A673 (cell line): ENCODE measurements around the gene HOXD3. TPM values are rescaled to one million over a fixed set of nuclear protein-coding genes. Genes with fewer than 3 reads are reported as not detected.
A peak's percentile ranks its signal among the peaks of the same experiment; 100 is the strongest.

Experiments
- BruUV-seq: library from RNA; stranded (reverse); fragments of 400-500 nt; replicated peaks from 2 replicates; lab custom pipeline; 2021; lab: Mats Ljungman, UMichigan
- CTCF ChIA-PET: fragments of 300-600 bp; sonication (Branson Sonifier 250); formaldehyde crosslinking; loops from one replicate; lab custom pipeline; 2022; ENCODE audit warnings: antibody characterized with exemption; lab: Charles Lee
- POLR2A ChIA-PET: fragments of 300-600 bp; sonication (Branson Sonifier 250); formaldehyde crosslinking; loops from one replicate; lab custom pipeline; 2022; ENCODE audit warnings: antibody characterized with exemption; ENCODE audit not compliant: low non-redundant PET; lab: Charles Lee
- DNase-seq: peaks from one replicate; pipeline ENCODE4 v3.0.0-alpha.2; 2015; ENCODE audit warnings: low spot score
- H3K27ac ChIP-seq: fragments of 200-600 bp; sonication (generic); 2 replicates; pipeline ENCODE4 v1.5.1; 2016; ENCODE audit warnings: mixed run types, low read depth, mild to moderate bottlenecking, mixed read lengths, antibody characterized with exemption, low read length; ENCODE audit not compliant: poor library complexity, severe bottlenecking
- H3K27me3 ChIP-seq: fragments of 200-600 bp; sonication (generic); replicated peaks from 2 replicates; pipeline ENCODE4 v1.6.1; 2017; ENCODE audit warnings: mixed run types, low read depth, mild to moderate bottlenecking, mixed read lengths, antibody characterized with exemption, low read length; ENCODE audit not compliant: insufficient read depth, poor library complexity
- H3K36me3 ChIP-seq: fragments of 200-600 bp; sonication (generic); 2 replicates; pipeline ENCODE4 v1.6.1; 2016; ENCODE audit warnings: mixed run types, mild to moderate bottlenecking, mixed read lengths, antibody characterized with exemption, low read length; ENCODE audit not compliant: insufficient read depth, poor library complexity, severe bottlenecking
- H3K4me1 ChIP-seq: fragments of 200-600 bp; sonication (generic); 2 replicates; pipeline ENCODE4 v1.6.1; 2017; ENCODE audit warnings: mixed run types, mild to moderate bottlenecking, mixed read lengths, antibody characterized with exemption, low read length; ENCODE audit not compliant: insufficient read depth, poor library complexity, severe bottlenecking
- H3K4me3 ChIP-seq: fragments of 200-600 bp; sonication (generic); 2 replicates; pipeline ENCODE4 v1.5.1; 2016; ENCODE audit warnings: low read depth, mixed run types, mild to moderate bottlenecking, mixed read lengths, low read length; ENCODE audit not compliant: poor library complexity, severe bottlenecking
- H3K9me3 ChIP-seq: fragments of 200-600 bp; sonication (generic); 2 replicates; pipeline ENCODE4 v1.6.1; 2016; ENCODE audit warnings: mixed run types, low read depth, mild to moderate bottlenecking, mixed read lengths, antibody characterized with exemption, low read length; ENCODE audit not compliant: poor library complexity, severe bottlenecking
- EZH2 ChIP-seq: fragments of 200-600 bp; sonication (generic); IDR thresholded peaks from 2 replicates; pipeline ENCODE4 v1.6.1; 2017; ENCODE audit warnings: borderline replicate concordance, low read depth, mild to moderate bottlenecking, mixed read lengths, antibody characterized with exemption, low read length; ENCODE audit not compliant: poor library complexity, severe bottlenecking
- intact Hi-C: fragments of 100-400 bp; cut with micrococcal nuclease; formaldehyde crosslinking; loops from one replicate; pipeline ENCODE4 v1.10.0; 2022; ENCODE audit not compliant: unreplicated experiment
- total RNA-seq: library from RNA; stranded (reverse); gene quantifications from 2 replicates; pipeline ENCODE4 v1.2.3, GENCODE V29; 2021
- TF ChIP-seq, protein P1 (sequence below): fragments of 300-800, 200-600 bp; sonication (generic); conservative IDR thresholded peaks from 2 replicates; pipeline ENCODE4 v1.5.1; 2017; ENCODE audit warnings: low read depth, mild to moderate bottlenecking, antibody characterized with exemption, low read length, moderate library complexity, mixed read lengths

Gene HOXD3
- total RNA-seq, 1 experiment from 2014 or later, result 41.3 TPM

- Histone ChIP-seq H3K9me3 (no peaks in the 10 kb centered on the region), H3K36me3 (peaks cover 10% of the 10 kb centered on the region), H3K4me1 (peaks cover 28% of the 10 kb centered on the region), H3K27me3 (no peaks in the 10 kb centered on the region), H3K4me3 (no peak overlapping the region), H3K27ac (no peak overlapping the region)
- ChIA-PET POLR2A (no interaction called here), CTCF (interaction anchor here (1.1 kb wide), 1 partner anchor 986 kb away, joined by 3 read pairs; no protein-coding TSS in a partner anchor)
- intact Hi-C loops, result no loop called here
- no TSS peak for BruUV-seq
- DNase-seq, result no peak
- TF ChIP-seq, protein P1, sequence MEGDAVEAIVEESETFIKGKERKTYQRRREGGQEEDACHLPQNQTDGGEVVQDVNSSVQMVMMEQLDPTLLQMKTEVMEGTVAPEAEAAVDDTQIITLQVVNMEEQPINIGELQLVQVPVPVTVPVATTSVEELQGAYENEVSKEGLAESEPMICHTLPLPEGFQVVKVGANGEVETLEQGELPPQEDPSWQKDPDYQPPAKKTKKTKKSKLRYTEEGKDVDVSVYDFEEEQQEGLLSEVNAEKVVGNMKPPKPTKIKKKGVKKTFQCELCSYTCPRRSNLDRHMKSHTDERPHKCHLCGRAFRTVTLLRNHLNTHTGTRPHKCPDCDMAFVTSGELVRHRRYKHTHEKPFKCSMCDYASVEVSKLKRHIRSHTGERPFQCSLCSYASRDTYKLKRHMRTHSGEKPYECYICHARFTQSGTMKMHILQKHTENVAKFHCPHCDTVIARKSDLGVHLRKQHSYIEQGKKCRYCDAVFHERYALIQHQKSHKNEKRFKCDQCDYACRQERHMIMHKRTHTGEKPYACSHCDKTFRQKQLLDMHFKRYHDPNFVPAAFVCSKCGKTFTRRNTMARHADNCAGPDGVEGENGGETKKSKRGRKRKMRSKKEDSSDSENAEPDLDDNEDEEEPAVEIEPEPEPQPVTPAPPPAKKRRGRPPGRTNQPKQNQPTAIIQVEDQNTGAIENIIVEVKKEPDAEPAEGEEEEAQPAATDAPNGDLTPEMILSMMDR, result no peak
- no peak for TF ChIP-seq EZH2
These were observed 4.1 kb downstream of the HOXD3 start for GRCh38 chr2:176160986-176161824.

DNA sequence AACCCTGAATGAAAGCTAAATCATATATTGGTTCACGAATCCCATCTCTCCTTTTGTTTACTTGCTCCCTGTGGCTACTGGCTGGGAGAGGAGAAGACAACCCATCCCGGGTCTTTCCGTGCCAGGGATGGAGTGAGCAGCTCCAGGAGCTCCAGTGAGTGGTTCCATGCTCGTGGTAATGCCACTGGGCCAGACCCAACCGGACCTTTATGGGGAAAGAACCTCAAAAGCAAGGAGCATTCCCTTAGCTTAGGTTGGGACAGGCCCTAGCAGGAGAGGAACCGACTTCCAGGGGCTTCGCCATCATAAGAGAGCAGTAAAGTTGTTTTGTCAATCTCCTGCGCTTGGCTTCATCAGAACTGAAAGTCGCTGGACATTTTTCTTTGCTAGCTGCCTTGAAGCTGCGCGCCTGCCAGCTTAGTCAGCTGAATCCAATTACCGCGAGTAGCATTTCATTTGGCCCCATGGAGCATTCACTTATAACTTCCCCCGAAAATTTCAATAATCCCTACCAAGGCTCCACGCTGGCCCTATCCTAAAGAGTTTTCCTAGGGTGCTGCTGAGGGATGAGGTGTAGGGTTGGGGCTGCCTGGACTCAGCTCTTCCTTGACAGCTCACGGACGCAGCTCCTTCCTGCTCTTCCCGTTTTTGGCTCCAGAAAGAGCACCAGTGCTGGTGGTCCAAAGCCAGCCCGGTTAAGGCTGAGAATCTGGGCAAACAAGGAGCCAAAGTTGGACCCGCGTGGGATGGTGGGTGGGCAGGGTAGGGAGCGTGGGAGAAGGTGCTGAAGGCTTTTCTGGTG lies 4.9 kb downstream of the HOXD3 start:
- no peak for TF ChIP-seq EZH2
- TF ChIP-seq, protein P1, result no peak
- CTCF ChIA-PET, result interaction anchor here (1.1 kb wide), 1 partner anchor 986 kb away, joined by 3 read pairs; no protein-coding TSS in a partner anchor
- Histone ChIP-seq H3K4me1 (peaks cover 25% of the 10 kb centered on the region), H3K4me3 (no peak overlapping the region), H3K27me3 (no peaks in the 10 kb centered on the region), H3K9me3 (no peaks in the 10 kb centered on the region), H3K27ac (peak overlapping the region; percentile 7), H3K36me3 (peaks cover 10% of the 10 kb centered on the region)
- no TSS peak for BruUV-seq
- POLR2A ChIA-PET, result no interaction called here
- peak; percentile 38 for DNase-seq
- intact Hi-C loops, result no loop called here

GRCh38 chr2:176162911-176163671 lies 6.0 kb downstream of the HOXD3 start:
- TF ChIP-seq, protein P1, result no peak
- TF ChIP-seq EZH2, result no peak
- no peak for DNase-seq
- Histone ChIP-seq H3K27me3 (no peaks in the 10 kb centered on the region), H3K36me3 (peaks cover 10% of the 10 kb centered on the region), H3K9me3 (no peaks in the 10 kb centered on the region), H3K4me1 (peaks cover 17% of the 10 kb centered on the region), H3K27ac (no peak overlapping the region), H3K4me3 (no peak overlapping the region)
- ChIA-PET POLR2A (no interaction called here), CTCF (no interaction called here)
- intact Hi-C loops, result no loop called here
- BruUV-seq, result no TSS peak
